ENCODE results near the gene AMOTL2.

DNA sequence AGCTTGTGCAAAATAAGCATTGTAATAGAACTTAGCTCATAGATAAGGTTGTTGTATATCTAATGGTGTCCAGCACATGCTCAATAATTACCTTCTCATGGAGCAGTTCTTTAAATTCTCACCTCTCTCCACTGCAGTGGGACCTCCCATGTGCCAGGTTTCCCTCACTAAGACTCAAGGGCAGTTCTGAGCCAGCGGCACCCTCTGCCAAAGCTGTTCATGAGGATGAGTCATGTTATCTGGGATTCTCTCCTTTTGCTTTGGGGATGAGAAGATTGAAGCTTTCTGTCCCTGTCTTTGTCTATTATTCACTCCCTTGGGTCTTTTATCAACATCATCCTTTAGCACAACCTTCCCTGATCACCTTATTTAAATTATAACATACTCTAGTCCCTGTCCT lies 15.6 kb upstream of the AMOTL2 start:
- TF ChIP-seq, protein P1, sequence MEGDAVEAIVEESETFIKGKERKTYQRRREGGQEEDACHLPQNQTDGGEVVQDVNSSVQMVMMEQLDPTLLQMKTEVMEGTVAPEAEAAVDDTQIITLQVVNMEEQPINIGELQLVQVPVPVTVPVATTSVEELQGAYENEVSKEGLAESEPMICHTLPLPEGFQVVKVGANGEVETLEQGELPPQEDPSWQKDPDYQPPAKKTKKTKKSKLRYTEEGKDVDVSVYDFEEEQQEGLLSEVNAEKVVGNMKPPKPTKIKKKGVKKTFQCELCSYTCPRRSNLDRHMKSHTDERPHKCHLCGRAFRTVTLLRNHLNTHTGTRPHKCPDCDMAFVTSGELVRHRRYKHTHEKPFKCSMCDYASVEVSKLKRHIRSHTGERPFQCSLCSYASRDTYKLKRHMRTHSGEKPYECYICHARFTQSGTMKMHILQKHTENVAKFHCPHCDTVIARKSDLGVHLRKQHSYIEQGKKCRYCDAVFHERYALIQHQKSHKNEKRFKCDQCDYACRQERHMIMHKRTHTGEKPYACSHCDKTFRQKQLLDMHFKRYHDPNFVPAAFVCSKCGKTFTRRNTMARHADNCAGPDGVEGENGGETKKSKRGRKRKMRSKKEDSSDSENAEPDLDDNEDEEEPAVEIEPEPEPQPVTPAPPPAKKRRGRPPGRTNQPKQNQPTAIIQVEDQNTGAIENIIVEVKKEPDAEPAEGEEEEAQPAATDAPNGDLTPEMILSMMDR (IDR thresholded peaks at IDR 0.05): no peak
- TF ChIP-seq POLR2A (IDR thresholded peaks at IDR 0.05) (no peak), POLR2AphosphoS5 (IDR thresholded peaks at IDR 0.05) (no peak), EP300 (IDR thresholded peaks at IDR 0.05) (no peak)

Measured in gastroesophageal sphincter (tissue), 3 donors.